ENCODE measurements around the gene SNAP47. TPM values are rescaled to one million over a fixed set of nuclear protein-coding genes. Genes with fewer than 3 reads are reported as not detected.

SNAP47 gene
- total and polyA plus RNA-seq, 2 of the 4 experiments (the other 2 are of a cell fraction) = 39.4 to 72.9 TPM

- Histone ChIP-seq H3K56ac (ENCODE audit: extremely low read depth, insufficient read depth, low read length) (no peak overlapping the region), H2BK15ac (ENCODE audit: low read depth, low read length) (no peak overlapping the region), H4K91ac (ENCODE audit: insufficient read depth, low read depth, low read length) (peak overlapping the region; percentile 11; the same call in 1 of the 2 replicates), H3K79me1 (ENCODE audit: low read depth in 1 of 2, low read length in 2 of 2) (peaks cover 0 to 6% of the 10 kb centered on the region in 2 experiments; a peak in 1 of 4 replicates), H3K9me1 (ENCODE audit: insufficient read depth, low read length) (no peaks in the 10 kb centered on the region; the same call in 1 of the 2 replicates), H4K5ac (ENCODE audit: low read depth, low read length) (no peak overlapping the region), H4K20me1 (ENCODE audit: insufficient read depth, low read length) (peaks cover 18% of the 10 kb centered on the region), H2BK5ac (ENCODE audit: low read depth, low read length, poor library complexity, severe bottlenecking) (no peak overlapping the region), H3K4me3 (ENCODE audit: insufficient read depth, low read depth, low read length) (peak overlapping the region; percentile 60), H3K27me3 (ENCODE audit: control insufficient read depth, insufficient read depth, low read length) (no peaks in the 10 kb centered on the region), H3K4me2 (ENCODE audit: low read depth, low read length) (peak overlapping the region; percentile 100), H3K4me1 (ENCODE audit: control insufficient read depth, insufficient read depth, low read length) (no peaks in the 10 kb centered on the region; the same call in 1 of the 2 replicates), H3K9ac (ENCODE audit: low read depth, low read length) (peak overlapping the region; percentile 50), H3K14ac (replicated peaks; ENCODE audit: low read depth, low read length) (peak overlapping the region; percentile 70; the same call in 1 of the 2 replicates), H3K27ac (ENCODE audit: insufficient read depth, low read length) (peak overlapping the region; percentile 16; the same call in 1 of the 2 replicates), H4K8ac (ENCODE audit: low read depth in 2 of 2, low read length in 2 of 2) (peak overlapping the region; percentile 26 to 77; a peak in 2 of 4 replicates), H2AK9ac (replicated peaks; ENCODE audit: low read depth, low read length, poor library complexity) (peak overlapping the region; percentile 93), H3K9me3 (ENCODE audit: control insufficient read depth, insufficient read depth, low read length) (no peaks in the 10 kb centered on the region; the same call in 1 of the 2 replicates), H2BK20ac (ENCODE audit: low read depth, low read length) (no peak overlapping the region), H2AK5ac (ENCODE audit: low read depth, low read length) (peak overlapping the region; percentile 64; the same call in 1 of the 2 replicates), H3K36me3 (ENCODE audit: control insufficient read depth, insufficient read depth, low read length) (peaks cover 15% of the 10 kb centered on the region; the same call in 1 of the 2 replicates), H2BK120ac (ENCODE audit: low read depth, low read length) (no peak overlapping the region), H2AFZ (replicated peaks; ENCODE audit: low read length, poor library complexity) (peak overlapping the region; percentile 96), H3K4ac (ENCODE audit: low read depth, low read length) (peak overlapping the region; percentile 71), H3K23ac (ENCODE audit: low read depth, low read length) (peak overlapping the region; percentile 59; the same call in 1 of the 2 replicates), H3K18ac (ENCODE audit: low read depth, low read length) (peak overlapping the region; percentile 40; the same call in 1 of the 2 replicates)
- TF ChIP-seq FOS (IDR thresholded peaks at IDR 0.05; ENCODE audit: low read depth, low read length) (0 out of 2 replicates have a peak, but pooled peaks have one; percentile 22), RFX5 (IDR thresholded peaks at IDR 0.05; ENCODE audit: low read depth, low read length) (no peak)
- ChIA-PET CTCF (no interaction called here), POLR2A (ENCODE audit: unreplicated experiment) (no interaction called here)
- in situ Hi-C loops (cut with MboI; ENCODE audit: low sequenced_read_pairs) = no loop called here
- intact Hi-C loops (cut with micrococcal nuclease) = loop anchor here (5.0 kb wide), 1 partner anchor 166 kb away; the partner anchor contains the start of gene ZNF678
- ATAC-seq (ENCODE audit: low read depth) (peak; percentile 51), DNase-seq (peak; percentile 43)
- WGBS, 2 experiments (ENCODE audit: extremely low coverage in 2 of 2, insufficient read length in 1 of 2) = 0% methylated on average over 12 of the region's 51 CpGs; no CpG with 5 or more reads in 1 of the 2 experiments
- dilution Hi-C loops (cut with HindIII; ENCODE audit: low sequenced_read_pairs, unreplicated experiment) = no loop called here
- no TSS peak for BruUV-seq (replicated peaks)
Observed at GRCh38 chr1:227728059-227728891, 7.0 kb upstream of the SNAP47 start.

All from IMR-90 (cell line).